HG02588 (cell line): ENCODE data around the gene COX7A2.
A peak's percentile ranks its signal among the peaks of the same experiment; 100 is the strongest.

Experiments
- ATAC-seq: cut with Tn5 transposase; IDR thresholded peaks from one replicate; pipeline ENCODE4 v1.9.1; 2021; ENCODE audit warnings: mild to moderate bottlenecking, moderate library complexity; ENCODE audit not compliant: unreplicated experiment

Gene COX7A2

GRCh38 chr6:75222261-75222660 is 21.3 kb downstream of the COX7A2 start:
- no peak for ATAC-seq

- no peak for ATAC-seq
Observed at GRCh38 chr6:75221116-75221515, 22.5 kb downstream of the COX7A2 start.

DNA sequence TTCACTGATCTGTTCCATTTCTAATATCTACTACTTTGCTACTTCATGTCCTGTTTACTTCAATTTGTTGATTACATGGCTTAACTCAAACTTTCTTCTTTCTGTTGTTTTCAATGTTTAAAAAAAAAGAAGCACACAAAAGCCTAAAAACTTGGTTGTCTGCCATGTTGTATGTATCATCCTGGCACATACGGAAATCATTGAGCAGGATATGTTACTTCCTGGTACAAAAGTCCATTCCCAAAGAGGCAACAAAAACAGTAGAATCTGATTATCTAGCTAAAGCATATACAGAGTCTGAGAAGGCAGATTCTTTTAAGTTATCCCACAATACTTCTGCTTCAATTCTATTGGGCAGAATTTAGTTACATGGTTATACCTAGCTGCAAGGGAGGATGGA is 23.2 kb downstream of the COX7A2 start:
- ATAC-seq = no peak

DNA sequence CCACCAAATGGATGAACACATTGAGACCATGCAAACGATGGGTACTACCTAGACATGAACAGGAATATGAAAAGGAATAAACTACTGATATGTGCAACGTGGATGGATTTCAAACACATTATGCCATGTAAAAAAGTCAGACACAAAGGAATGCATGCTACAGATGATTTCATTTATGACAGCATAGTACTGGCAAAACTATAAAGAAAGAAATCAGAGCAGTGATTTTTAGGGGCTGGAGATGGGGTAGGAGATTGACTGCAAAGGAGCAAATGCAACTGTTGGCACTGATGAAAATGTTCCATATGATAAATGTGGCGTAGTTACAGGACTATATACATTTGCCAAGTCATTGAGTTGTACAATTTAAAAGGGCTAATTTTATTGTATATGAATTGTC is 24.3 kb downstream of the COX7A2 start:
- ATAC-seq = no peak

GRCh38 chr6:75217193-75217592 is 26.4 kb downstream of the COX7A2 start:
- ATAC-seq = peak; percentile 43

GRCh38 chr6:75215291-75215690 is 28.3 kb downstream of the COX7A2 start:
- no peak for ATAC-seq

DNA sequence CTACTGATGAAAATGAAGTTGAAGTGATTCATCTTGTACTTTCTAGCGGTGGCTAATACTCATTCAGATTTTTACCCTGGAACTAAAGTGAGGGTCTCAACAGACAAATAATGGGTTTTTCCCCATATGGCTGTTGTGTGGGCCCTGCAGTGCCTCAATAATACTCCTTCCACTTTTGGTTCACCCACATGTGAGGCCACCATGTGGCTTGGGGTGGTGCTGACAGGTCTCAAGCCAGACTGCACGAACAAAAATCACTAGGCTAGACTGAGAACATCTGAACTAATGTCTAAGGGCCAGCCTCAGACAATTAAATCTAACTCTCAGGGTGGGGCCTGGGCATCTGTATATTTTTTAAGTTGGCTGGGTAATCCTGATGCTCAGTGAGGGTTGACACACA is 29.9 kb downstream of the COX7A2 start:
- ATAC-seq = no peak

DNA sequence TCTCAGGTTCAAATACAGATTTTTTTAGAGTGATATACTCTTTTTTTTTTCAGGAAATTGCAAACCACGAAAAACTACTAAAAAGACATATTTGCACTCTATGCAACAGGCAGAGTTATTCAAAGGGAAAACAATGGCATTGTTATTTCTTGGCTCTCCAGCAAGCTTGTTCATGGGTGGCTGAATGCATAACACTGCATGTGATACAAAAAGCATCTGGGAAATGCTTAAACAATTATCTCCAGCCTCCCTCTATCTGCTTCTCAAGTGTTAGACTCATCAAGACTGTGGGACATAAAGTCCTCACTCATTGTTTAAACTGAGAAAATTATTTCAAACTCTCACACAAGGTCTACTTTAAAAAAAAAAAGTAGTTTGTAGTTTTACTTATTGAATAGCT is 30.5 kb downstream of the COX7A2 start:
- ATAC-seq = no peak

GRCh38 chr6:75211920-75212590 is 31.5 kb downstream of the COX7A2 start:
- ATAC-seq = no peak

GRCh38 chr6:75210885-75211739 is 32.5 kb downstream of the COX7A2 start:
- ATAC-seq = no peak

- ATAC-seq = no peak
Observed at GRCh38 chr6:75209184-75209723, 34.3 kb downstream of the COX7A2 start.

GRCh38 chr6:75208298-75209183 is 35.1 kb downstream of the COX7A2 start:
- ATAC-seq = peak; percentile 78

- ATAC-seq = no peak
Observed at GRCh38 chr6:75206576-75207342, 36.8 kb downstream of the COX7A2 start.

DNA sequence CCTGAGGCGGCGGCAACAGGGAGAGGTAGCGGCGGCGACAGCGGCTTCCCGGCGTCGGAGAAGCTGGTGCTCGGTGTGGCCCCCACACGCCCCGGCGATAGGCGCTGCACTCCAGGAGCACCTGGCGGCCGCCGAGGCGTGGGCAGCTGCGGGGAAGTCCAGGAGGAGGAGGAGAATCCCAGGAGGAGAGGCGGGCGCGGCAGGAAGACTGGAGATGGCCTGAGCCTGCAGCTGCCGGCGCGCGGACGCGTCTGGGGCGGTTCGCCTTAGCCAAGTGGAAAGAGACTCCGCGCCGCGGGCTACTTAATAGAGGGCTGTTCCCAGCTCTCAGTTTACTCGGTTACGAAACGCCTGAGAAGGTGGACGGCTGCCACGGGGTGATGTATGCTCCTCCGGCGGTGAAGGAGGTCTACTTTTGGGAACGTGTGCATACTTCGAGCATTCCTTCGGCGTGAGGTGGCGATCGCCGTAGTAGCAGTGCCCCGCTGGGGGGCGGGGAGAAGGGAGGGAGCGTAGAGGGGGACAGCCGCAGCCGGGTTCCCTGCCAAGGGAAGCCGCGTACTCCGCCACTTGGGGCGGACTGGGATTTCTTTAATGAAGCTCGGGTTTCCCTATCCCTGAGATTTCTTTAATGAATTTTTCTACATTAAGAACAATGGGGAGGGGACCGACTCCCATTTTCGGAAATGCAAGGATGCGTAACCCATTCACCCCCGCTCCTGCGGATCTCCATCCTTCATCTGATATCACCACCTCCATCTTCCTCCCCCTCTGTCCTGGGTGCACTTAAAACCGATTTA is 37.6 kb downstream of the COX7A2 start, which contains the start of gene COL12A1:
COL12A1 (minus strand) TSS at position 278 of the 800 bp plus-strand sequence. CDS start 3,261 bp downstream, outside the sequence.
- ATAC-seq = no peak

DNA sequence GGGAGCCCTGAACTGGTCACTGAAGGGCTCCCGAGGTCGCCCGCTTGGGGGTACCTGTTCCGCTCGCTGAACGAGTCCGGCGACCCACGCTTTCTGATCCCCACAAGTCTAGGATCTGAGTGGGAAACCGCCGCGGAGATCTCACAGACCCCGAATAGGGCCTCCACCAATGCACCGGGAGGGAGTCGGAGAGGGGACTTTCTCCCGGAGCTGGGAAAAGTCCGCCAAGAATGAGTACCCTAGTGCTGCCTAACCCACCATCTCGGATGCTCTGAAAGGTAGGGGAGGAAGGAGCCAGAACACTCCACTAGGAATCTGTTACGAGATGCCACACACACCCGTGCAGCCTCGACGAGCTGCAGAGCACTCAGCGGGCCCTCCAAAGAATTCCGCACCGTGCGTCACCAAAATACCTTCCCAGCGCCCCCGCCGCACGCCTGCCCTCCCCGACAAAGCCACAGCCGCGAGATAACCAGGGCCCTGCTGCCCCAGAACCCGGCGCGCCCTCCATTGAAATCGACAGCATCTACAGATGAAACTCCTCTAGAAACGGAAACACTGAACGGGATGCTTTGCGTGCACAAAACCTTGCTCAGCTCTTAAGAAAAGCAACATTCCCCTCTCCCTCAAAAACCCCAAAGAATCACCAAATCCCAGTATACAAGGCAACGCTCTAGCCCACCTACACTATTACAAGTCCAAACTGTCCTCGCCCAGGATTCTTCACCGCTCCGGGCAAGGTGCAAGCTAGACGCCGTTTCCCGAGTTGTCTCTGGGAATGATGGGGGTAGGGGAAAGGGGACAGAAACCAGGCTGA is 38.4 kb downstream of the COX7A2 start:
- no peak for ATAC-seq

DNA sequence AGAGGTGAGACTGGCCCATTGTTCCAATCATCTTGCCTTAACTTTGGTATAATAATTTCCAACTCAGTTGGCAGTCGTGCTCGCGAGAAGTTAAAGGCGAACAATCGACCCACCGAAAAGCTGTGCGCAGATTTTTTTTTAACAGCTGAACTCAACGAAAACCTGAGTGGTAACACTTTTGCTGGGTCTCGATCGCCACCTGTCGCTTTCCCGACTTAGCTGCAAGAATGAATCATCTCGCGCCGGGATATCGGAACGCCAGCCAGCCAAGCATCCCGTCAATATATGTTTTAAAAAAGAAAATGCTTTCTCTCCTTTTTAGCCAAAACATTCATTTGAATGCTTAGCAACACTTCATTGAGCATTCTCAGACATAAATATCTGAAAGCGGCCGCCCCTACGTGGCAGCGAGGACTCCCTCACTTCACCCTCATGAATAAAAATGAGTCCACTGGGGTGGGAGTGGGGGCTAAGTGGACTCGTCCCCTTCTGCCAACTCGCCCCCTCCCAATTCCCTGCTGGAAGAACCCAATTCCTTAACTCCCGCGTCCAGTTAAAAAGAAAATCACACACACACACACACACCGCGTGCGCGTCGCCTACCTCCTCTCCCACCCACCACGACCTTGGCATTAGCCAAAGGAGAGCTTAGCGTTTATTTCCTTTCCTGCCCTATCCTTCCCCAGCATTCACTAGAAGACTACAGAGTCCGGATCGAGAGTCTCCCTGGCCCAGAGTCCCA is 39.2 kb downstream of the COX7A2 start:
- no peak for ATAC-seq

DNA sequence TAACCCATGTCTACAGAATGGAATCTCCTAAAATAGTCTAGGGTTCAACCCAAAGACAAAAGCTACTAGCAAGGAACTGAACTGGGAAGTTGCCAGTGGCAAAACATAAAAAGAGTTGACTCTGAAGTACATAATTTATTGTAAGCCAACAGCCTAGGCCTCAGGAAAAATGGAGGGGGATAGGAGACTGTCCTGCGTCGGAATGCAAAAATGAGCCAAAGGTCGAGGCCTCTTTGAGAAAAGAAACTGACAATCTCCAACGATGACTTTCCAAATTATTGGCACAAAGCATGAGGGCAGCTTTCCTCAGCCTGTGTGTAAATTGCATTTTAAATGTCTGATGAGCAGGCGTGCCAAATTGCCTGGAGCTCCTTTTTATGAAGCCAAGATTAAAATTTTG is 39.9 kb downstream of the COX7A2 start:
- no peak for ATAC-seq

GRCh38 chr6:75202676-75203131 is 40.9 kb downstream of the COX7A2 start:
- ATAC-seq = no peak
